Fibroblast of lung (primary cell): ENCODE measurements around the gene CD68.
"Not testable (repeated sequence)": the region's sequence is repeated elsewhere in the genome, so short reads cannot be mapped to it uniquely, and the experiment has no call there.

Source experiments
- CTCF ChIP-seq, 2 donors: IDR thresholded peaks in 1 of 2; conservative IDR thresholded peaks in 1 of 2; 1 replicate in 1 of 2; 2 replicates in 1 of 2; pipeline ENCODE4 v1.5.1; 2011 to 2012; ENCODE audit warnings: low read length in 2 of 2, control low read depth in 1 of 2, inconsistent platforms in 1 of 2, low read depth in 1 of 2, mild to moderate bottlenecking in 1 of 2
- EZH2 ChIP-seq: IDR thresholded peaks from 2 replicates; pipeline ENCODE4 v1.5.1; 2012; ENCODE audit warnings: low read length, control low read depth, mild to moderate bottlenecking; ENCODE audit errors: missing control alignments

GRCh38 chr17:7625749-7626148 is 46.3 kb downstream of the CD68 start:
- not testable (repeated sequence) for TF ChIP-seq CTCF (conservative IDR thresholded peaks at IDR 0.05 in 1 of 2, IDR thresholded peaks at IDR 0.05 in 1 of 2; ENCODE audit: low read depth in 1 of 2, low read length in 2 of 2); EZH2
